Breast epithelium (tissue), 4 donors: ENCODE data around the gene ATP8A1. TPM values are rescaled to one million over a fixed set of nuclear protein-coding genes. Genes with fewer than 3 reads are reported as not detected.

Experiments used
- DNase-seq, 2 donors: peaks; one replicate each; pipeline ENCODE4 v3.0.0-alpha.2; 2019; ENCODE audit warnings: low spot score in 2 of 2
- H3K27ac ChIP-seq, 2 donors: fragments of 200-600 bp; sonication (generic) in 1 of 2; one replicate each; pipeline ENCODE4 v1.5.1; 2016 to 2019; ENCODE audit warnings: mild to moderate bottlenecking in 1 of 2
- H3K27me3 ChIP-seq, 2 donors: fragments of 200-600 bp; sonication (generic) in 1 of 2; one replicate each; pipeline versions ENCODE4 v1.5.1 to v1.6.0; 2017 to 2019; ENCODE audit warnings: control low read depth in 1 of 2, mild to moderate bottlenecking in 1 of 2
- H3K36me3 ChIP-seq: fragments of 200-600 bp; one replicate; pipeline ENCODE4 v1.5.1; 2019
- H3K4me1 ChIP-seq, 2 donors: fragments of 200-600 bp; sonication (generic); one replicate each; pipeline ENCODE4 v1.5.1; 2016 to 2019; ENCODE audit warnings: control low read depth in 1 of 2
- H3K4me3 ChIP-seq, 3 donors: fragments of 200-600 bp; sonication (generic); 1 replicate in 2 of 3; 2 replicates in 1 of 3; pipeline ENCODE4 v1.5.1; 2016 to 2019; ENCODE audit warnings: mild to moderate bottlenecking in 3 of 3, moderate library complexity in 2 of 3
- H3K9me3 ChIP-seq, 2 donors: fragments of 200-600 bp; sonication (generic) in 1 of 2; one replicate each; pipeline ENCODE4 v1.5.1; 2016 to 2019; ENCODE audit warnings: control low read depth in 1 of 2
- CTCF ChIP-seq, 3 donors: fragments of 450-650 bp; IDR thresholded peaks; one replicate each; pipeline ENCODE4 v1.5.1; 2016 to 2017; ENCODE audit warnings: antibody characterized with exemption in 3 of 3, mild to moderate bottlenecking in 3 of 3, moderate library complexity in 3 of 3
- POLR2A ChIP-seq: fragments of 450-650 bp; IDR thresholded peaks from one replicate; pipeline ENCODE4 v1.6.1; 2016; ENCODE audit warnings: antibody characterized with exemption, mild to moderate bottlenecking, moderate library complexity
- POLR2AphosphoS5 ChIP-seq, 3 donors: sonication (generic); formaldehyde crosslinking; IDR thresholded peaks; one replicate each; pipeline ENCODE4 v1.6.1; 2017; ENCODE audit warnings: antibody characterized with exemption in 3 of 3
- intact Hi-C: fragments of 100-400 bp; cut with DNase I; formaldehyde crosslinking; loops from one replicate; pipeline ENCODE4 v1.15.1; 2023; ENCODE audit warnings: low total_unique reads
- total RNA-seq, 3 donors: library from RNA; depleted of rRNA; stranded (reverse); fragments of >200 nt; gene quantifications; one replicate each; pipeline ENCODE4 v1.1.0, GENCODE V29; 2016

The ATP8A1 gene
- total RNA-seq, 3 donors from 2014 or later, result 12.2 to 17.0 (median 14.8) TPM

GRCh38 chr4:42672359-42673081 lies 15.6 kb upstream of the ATP8A1 start:
- peaks cover 0 to 33% of the 10 kb centered on the region in 2 donors for H3K27me3 ChIP-seq
- intact Hi-C loops, result no loop called here
- no peaks in the 10 kb centered on the region for H3K4me1 ChIP-seq
- no peak for TF ChIP-seq CTCF (IDR thresholded peaks at IDR 0.05)
- TF ChIP-seq POLR2AphosphoS5 (IDR thresholded peaks at IDR 0.05), result no peak
- no peak for TF ChIP-seq POLR2A
- DNase-seq, result no peak
- H3K9me3 ChIP-seq, result no peaks in the 10 kb centered on the region
- no peak overlapping the region for H3K4me3 ChIP-seq
- no peak overlapping the region for H3K27ac ChIP-seq
- no peaks in the 10 kb centered on the region for H3K36me3 ChIP-seq

GRCh38 chr4:42671431-42672194 lies 14.7 kb upstream of the ATP8A1 start:
- no peak overlapping the region for H3K27ac ChIP-seq
- H3K4me3 ChIP-seq, result no peak overlapping the region
- no peak for DNase-seq
- peaks cover 0 to 33% of the 10 kb centered on the region in 2 donors for H3K27me3 ChIP-seq
- H3K4me1 ChIP-seq, result no peaks in the 10 kb centered on the region
- H3K9me3 ChIP-seq, result no peaks in the 10 kb centered on the region
- no peaks in the 10 kb centered on the region for H3K36me3 ChIP-seq
- intact Hi-C loops, result no loop called here
- TF ChIP-seq POLR2AphosphoS5 (IDR thresholded peaks at IDR 0.05) (no peak), CTCF (IDR thresholded peaks at IDR 0.05) (no peak), POLR2A (no peak)

DNA sequence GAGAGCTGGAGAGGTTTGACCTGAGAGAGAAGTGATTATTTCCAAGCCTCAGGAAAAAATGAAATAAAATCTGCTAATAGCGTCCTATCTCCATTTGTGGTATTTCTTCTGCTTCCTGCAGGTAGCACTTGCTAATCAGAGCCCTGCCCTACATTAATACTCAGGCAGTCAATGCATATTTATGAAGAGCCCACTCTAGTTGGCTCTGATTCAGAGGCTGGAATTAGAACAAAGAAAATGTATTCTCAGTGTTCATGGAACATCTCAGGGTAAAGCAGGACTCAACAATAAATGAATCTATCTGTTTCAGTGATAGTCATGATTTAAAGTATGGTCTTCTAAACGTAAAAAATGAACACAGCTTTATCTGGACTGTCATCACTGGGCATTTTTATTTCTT lies 1.4 kb upstream of the ATP8A1 start:
- TF ChIP-seq CTCF (IDR thresholded peaks at IDR 0.05) (no peak), POLR2AphosphoS5 (IDR thresholded peaks at IDR 0.05) (no peak), POLR2A (no peak)
- no peak overlapping the region for H3K4me3 ChIP-seq
- H3K9me3 ChIP-seq, result no peaks in the 10 kb centered on the region
- H3K27me3 ChIP-seq, result no peaks in the 10 kb centered on the region
- H3K27ac ChIP-seq, result no peak overlapping the region
- peaks cover 0 to 9% of the 10 kb centered on the region in 2 donors for H3K4me1 ChIP-seq
- no peaks in the 10 kb centered on the region for H3K36me3 ChIP-seq
- intact Hi-C loops, result no loop called here
- DNase-seq, result no peak

- Histone ChIP-seq H3K27me3 (no peaks in the 10 kb centered on the region), H3K36me3 (no peaks in the 10 kb centered on the region), H3K4me1 (peaks cover 0 to 9% of the 10 kb centered on the region in 2 donors), H3K9me3 (no peaks in the 10 kb centered on the region), H3K27ac (peak overlapping the region; percentile 39 to 77), H3K4me3 (peak overlapping the region; percentile 63 to 92 (median 73))
- no peak for DNase-seq
- intact Hi-C loops, result no loop called here
- no peak for TF ChIP-seq CTCF (IDR thresholded peaks at IDR 0.05)
- TF ChIP-seq POLR2A, result no peak
- TF ChIP-seq POLR2AphosphoS5 (IDR thresholded peaks at IDR 0.05), result no peak
Measured at GRCh38 chr4:42656679-42656943, 294 bp downstream of the ATP8A1 start.
